ENCODE measurements around the gene CXCR2.
"Not testable (repeated sequence)": the region's sequence is repeated elsewhere in the genome, so short reads cannot be mapped to it uniquely, and the experiment has no call there.

CXCR2 gene

DNA sequence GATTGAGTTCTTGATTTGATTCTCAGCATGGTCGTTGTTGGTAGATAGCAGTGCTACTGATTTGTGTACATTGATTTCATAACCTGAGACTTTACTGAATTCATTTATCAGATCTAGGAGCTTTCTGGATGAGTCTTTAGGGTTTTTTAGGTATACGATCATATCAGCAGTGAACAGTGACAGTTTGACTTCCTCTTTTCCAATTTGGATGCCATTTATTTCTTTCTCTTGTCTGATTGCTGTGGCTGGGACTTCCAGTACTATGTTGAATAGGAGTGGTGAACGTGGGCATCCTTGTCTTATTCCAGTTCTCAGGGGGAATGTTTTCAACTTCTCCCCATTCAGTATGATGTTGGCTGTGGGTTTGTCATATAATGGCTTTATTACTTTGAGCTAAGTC is 27.9 kb upstream of the CXCR2 start:
- H3K4me3 ChIP-seq (ENCODE audit: low read length) = no peak overlapping the region
- no peaks in the 10 kb centered on the region for H3K27me3 ChIP-seq (ENCODE audit: control insufficient read depth, insufficient read depth, low read length)
- no peak overlapping the region for H3K27ac ChIP-seq (ENCODE audit: low read depth, low read length)
- no peaks in the 10 kb centered on the region for H3K4me1 ChIP-seq (ENCODE audit: control insufficient read depth, insufficient read depth, low read length)
- H3K36me3 ChIP-seq (ENCODE audit: control insufficient read depth, insufficient read depth, low read length) = no peaks in the 10 kb centered on the region
- no peak overlapping the region for H3K9ac ChIP-seq (ENCODE audit: low read length)

DNA sequence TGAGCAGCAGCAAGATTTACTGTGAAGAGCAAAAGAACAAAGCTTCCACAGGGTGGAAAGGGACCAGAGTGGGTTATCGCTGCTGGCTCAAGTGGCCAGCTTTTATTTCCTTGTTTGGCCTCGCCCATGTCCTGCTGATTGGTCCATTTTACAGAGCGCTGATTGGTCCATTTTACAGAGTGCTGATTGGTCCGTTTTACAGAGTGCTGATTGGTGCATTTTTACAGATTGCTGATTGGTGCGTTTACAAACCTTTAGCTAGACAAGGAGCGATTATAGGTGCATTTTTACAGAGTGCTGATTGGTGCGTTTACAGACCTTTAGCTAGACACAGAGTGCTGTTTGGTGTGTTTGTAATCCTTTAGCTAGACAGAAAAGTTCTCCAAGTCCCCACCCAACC is 17.0 kb upstream of the CXCR2 start:
- not testable (repeated sequence) for H3K4me1 ChIP-seq (ENCODE audit: control insufficient read depth, insufficient read depth, low read length); H3K4me3 ChIP-seq (ENCODE audit: low read length); H3K27ac ChIP-seq (ENCODE audit: low read depth, low read length); H3K36me3 ChIP-seq (ENCODE audit: control insufficient read depth, insufficient read depth, low read length); H3K27me3 ChIP-seq (ENCODE audit: control insufficient read depth, insufficient read depth, low read length); H3K9ac ChIP-seq (ENCODE audit: low read length)

DNA sequence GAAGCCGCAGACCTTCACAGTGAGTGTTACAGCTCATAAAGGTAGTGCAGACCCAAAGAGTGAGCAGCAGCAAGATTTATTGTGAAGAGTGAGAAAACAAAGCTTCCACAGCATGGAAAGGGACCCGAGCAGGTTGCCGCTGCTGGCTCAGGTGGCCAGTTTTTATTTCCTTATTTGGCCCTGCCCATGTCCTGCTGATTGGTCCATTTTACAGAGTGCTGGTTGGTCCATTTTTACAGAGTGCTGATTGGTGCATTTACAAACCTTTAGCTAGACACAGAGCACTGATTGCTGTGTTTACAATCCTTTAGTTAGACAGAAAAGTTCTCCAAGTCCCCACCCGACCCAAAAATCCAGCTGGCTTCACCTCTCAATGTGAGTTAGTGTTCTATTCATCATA is 4.0 kb upstream of the CXCR2 start:
- H3K4me1 ChIP-seq (ENCODE audit: control insufficient read depth, insufficient read depth, low read length); H3K27ac ChIP-seq (ENCODE audit: low read depth, low read length); H3K36me3 ChIP-seq (ENCODE audit: control insufficient read depth, insufficient read depth, low read length); H3K9ac ChIP-seq (ENCODE audit: low read length); H3K27me3 ChIP-seq (ENCODE audit: control insufficient read depth, insufficient read depth, low read length); H3K4me3 ChIP-seq (ENCODE audit: low read length): not testable (repeated sequence)

DNA sequence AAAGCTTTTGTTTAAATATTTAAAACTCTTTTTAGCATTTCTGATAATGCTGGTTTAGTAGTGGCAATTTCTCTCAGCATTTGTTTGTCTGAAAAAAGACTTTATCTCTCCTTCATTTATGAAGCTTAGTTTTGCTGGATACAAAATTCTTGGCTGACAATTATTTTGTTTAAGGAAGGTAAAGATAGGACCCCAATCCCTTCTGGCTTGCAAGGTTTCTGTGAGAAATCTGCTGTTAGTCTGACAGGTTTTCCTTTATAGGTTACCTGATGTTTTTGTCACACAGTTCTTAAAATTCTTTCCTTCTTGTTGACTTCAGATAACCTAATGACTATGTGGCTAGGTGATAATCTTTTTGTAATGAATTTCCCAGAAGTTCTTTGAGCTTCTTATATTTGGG is 3.5 kb upstream of the CXCR2 start:
- H3K4me1 ChIP-seq (ENCODE audit: control insufficient read depth, insufficient read depth, low read length); H3K36me3 ChIP-seq (ENCODE audit: control insufficient read depth, insufficient read depth, low read length); H3K27me3 ChIP-seq (ENCODE audit: control insufficient read depth, insufficient read depth, low read length); H3K27ac ChIP-seq (ENCODE audit: low read depth, low read length); H3K4me3 ChIP-seq (ENCODE audit: low read length); H3K9ac ChIP-seq (ENCODE audit: low read length): not testable (repeated sequence)

DNA sequence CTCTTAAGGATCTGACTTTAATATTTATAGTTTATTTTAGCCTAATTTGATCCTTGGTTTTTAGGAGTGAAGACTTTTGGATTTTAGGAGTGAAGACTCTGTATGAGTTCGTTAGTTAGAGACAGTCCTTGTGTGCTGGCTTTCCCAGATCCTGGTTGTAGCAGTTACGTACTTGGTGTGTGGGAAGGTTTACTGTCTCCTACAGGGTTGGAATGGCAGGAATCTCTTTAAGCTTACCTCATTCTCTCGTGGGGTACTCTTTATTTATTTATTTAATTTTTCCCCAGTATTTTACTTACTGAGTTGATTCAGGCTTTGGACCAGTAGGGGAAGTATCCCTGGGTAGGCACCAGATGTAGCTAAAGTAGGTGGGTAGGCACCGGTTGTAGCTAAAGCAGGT is 1.8 kb upstream of the CXCR2 start:
- Histone ChIP-seq H3K36me3 (ENCODE audit: control insufficient read depth, insufficient read depth, low read length) (no peaks in the 10 kb centered on the region), H3K27ac (ENCODE audit: low read depth, low read length) (no peak overlapping the region), H3K4me3 (ENCODE audit: low read length) (no peak overlapping the region), H3K9ac (ENCODE audit: low read length) (no peak overlapping the region), H3K27me3 (ENCODE audit: control insufficient read depth, insufficient read depth, low read length) (no peaks in the 10 kb centered on the region), H3K4me1 (ENCODE audit: control insufficient read depth, insufficient read depth, low read length) (no peaks in the 10 kb centered on the region)

DNA sequence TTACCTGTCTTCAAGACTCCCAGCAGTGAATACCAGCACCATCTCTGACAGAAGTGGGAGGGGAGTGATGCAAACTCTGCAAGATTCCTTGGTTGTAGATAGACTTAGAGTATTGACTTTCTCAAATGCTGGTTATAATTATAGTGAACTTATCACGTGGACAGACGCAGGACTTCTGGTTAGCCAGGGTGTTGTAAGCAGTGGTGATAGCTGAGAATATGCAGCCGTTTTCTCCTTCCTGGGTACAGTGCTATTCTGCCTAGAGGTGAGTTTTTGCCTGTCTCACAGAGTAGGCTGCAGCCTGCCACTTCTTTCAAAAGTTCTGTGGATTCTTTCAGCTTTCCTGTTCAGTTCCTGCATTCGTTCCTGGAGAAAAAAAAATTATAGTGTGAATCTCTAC is 733 bp upstream of the CXCR2 start:
- Histone ChIP-seq H3K36me3 (ENCODE audit: control insufficient read depth, insufficient read depth, low read length) (no peaks in the 10 kb centered on the region), H3K27me3 (ENCODE audit: control insufficient read depth, insufficient read depth, low read length) (no peaks in the 10 kb centered on the region), H3K4me3 (ENCODE audit: low read length) (no peak overlapping the region), H3K27ac (ENCODE audit: low read depth, low read length) (no peak overlapping the region), H3K9ac (ENCODE audit: low read length) (no peak overlapping the region), H3K4me1 (ENCODE audit: control insufficient read depth, insufficient read depth, low read length) (no peaks in the 10 kb centered on the region)

DNA sequence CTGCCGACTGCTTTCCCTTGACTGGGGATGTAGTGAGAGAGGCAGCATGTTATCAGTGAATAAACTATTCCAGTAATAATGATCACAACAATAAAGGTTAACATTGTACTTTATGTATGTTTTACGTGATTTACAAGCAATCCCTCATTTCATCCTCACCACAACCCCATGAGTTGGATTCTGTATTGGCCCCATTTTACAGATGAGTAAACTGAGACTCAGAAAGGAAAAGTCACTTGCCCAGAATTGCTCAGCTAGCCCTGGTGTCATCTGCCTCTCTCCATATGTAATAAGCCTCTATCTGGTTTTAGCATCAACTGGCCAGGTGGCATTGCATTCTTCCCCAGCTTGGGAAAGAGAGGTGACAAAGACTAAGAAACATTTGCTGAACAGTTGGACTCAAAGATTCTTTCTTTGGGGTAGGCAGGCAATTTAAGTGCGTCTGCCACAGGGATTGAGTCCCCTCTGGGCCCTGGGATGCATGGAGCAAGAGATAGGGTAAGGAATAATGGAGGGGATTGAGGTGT is 2.2 kb downstream of the CXCR2 start:
- H3K27ac ChIP-seq (ENCODE audit: low read depth, low read length) = no peak overlapping the region
- H3K4me3 ChIP-seq (ENCODE audit: low read length) = no peak overlapping the region

DNA sequence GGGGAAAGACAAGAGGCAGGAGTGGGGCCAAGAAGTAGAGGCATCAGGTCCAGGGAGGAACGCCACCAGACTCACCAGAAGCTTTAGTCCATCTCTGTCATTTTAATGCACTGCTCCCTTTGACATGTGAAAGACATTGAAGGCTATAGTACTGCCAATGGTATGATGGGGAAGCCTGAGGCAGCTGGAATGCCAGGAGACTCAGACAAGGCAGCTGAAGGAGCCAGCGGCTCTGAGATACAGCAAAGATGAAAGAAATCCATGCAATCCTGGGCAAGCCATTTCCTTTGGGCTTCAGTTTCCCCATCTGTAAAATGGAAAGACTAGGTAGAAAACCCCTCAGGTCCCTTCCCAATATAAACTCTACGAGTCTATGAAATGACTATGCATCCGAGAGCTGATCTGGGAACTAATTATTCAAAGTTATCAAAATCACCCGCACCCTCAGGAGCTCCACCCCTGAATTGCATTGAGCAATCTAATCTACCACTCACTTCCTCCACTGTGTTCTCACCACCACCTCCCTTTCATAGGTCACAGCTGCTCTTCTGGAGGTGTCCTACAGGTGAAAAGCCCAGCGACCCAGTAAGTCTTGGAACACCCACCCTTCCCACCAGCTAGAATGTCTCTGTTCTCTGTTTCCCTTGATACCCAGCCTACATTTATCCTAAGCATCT is 3.1 kb downstream of the CXCR2 start:
- no peak overlapping the region for H3K4me3 ChIP-seq (ENCODE audit: low read length)
- H3K27ac ChIP-seq (ENCODE audit: low read depth, low read length) = no peak overlapping the region
- no peaks in the 10 kb centered on the region for H3K36me3 ChIP-seq (ENCODE audit: control insufficient read depth, insufficient read depth, low read length)
- no peak overlapping the region for H3K9ac ChIP-seq (ENCODE audit: low read length)
- H3K4me1 ChIP-seq (ENCODE audit: control insufficient read depth, insufficient read depth, low read length) = no peaks in the 10 kb centered on the region
- no peaks in the 10 kb centered on the region for H3K27me3 ChIP-seq (ENCODE audit: control insufficient read depth, insufficient read depth, low read length)

More for the DNA sequence above, 2.2 kb downstream of the CXCR2 start:
- H3K4me1 ChIP-seq (ENCODE audit: control insufficient read depth, insufficient read depth, low read length) = no peaks in the 10 kb centered on the region
- H3K27me3 ChIP-seq (ENCODE audit: control insufficient read depth, insufficient read depth, low read length) = no peaks in the 10 kb centered on the region
- no peak overlapping the region for H3K9ac ChIP-seq (ENCODE audit: low read length)
- H3K36me3 ChIP-seq (ENCODE audit: control insufficient read depth, insufficient read depth, low read length) = no peaks in the 10 kb centered on the region

DNA sequence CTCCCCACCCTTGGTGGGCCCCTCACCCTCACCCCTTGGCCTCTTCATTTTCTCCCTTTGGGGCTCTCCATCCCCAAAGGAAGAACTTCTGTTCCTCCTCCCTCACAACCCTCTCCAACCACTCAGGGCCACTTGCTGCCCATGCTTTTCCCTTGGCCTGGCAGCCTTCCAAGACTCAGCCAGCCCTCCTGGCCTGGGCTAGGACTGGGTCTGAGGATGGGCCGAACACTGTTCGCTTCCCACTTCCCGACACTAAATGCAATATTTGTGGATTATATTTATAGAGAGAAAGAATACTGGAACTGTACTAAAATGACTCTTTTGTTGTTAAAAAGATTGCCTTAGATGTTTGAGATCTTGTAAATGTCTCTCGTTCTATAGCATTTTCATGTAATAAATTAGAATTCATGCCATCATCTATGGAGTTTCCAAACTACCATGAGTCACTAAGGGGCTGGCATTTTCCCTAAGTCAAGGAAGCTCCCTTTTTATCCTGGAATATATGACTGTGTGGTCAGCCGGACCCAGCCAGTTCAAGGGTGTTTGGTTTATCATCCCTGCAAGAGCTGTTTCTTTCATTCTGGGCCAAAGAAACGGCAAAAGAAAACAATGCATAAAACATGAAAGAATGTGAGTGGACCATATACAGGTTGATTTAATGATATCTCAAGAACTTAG is 3.8 kb downstream of the CXCR2 start:
- Histone ChIP-seq H3K36me3 (ENCODE audit: control insufficient read depth, insufficient read depth, low read length) (no peaks in the 10 kb centered on the region), H3K9ac (ENCODE audit: low read length) (no peak overlapping the region), H3K27ac (ENCODE audit: low read depth, low read length) (no peak overlapping the region), H3K27me3 (ENCODE audit: control insufficient read depth, insufficient read depth, low read length) (no peaks in the 10 kb centered on the region), H3K4me3 (ENCODE audit: low read length) (no peak overlapping the region), H3K4me1 (ENCODE audit: control insufficient read depth, insufficient read depth, low read length) (no peaks in the 10 kb centered on the region)

DNA sequence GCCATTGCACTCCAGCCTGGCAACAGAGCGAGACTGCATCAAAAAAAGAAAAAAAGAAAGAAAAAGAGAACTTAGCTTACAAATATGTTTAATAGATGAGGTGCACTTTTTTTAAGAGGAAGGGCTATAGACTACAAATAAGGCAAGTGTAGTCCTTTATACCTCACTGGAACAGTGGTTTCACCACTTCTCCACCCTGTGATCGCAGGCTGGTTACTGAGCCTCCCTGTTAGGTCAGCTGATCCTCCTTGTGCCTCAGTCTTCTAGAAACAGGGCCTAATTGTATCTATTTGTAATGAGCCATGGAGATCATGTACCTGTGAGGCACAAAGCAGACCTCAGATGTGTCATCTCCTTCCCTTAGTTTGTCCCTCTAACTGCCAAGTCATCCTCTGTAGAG is 4.5 kb downstream of the CXCR2 start:
- no peak overlapping the region for H3K9ac ChIP-seq (ENCODE audit: low read length)
- no peaks in the 10 kb centered on the region for H3K36me3 ChIP-seq (ENCODE audit: control insufficient read depth, insufficient read depth, low read length)
- no peak overlapping the region for H3K27ac ChIP-seq (ENCODE audit: low read depth, low read length)
- no peaks in the 10 kb centered on the region for H3K27me3 ChIP-seq (ENCODE audit: control insufficient read depth, insufficient read depth, low read length)
- no peaks in the 10 kb centered on the region for H3K4me1 ChIP-seq (ENCODE audit: control insufficient read depth, insufficient read depth, low read length)
- H3K4me3 ChIP-seq (ENCODE audit: low read length) = no peak overlapping the region

DNA sequence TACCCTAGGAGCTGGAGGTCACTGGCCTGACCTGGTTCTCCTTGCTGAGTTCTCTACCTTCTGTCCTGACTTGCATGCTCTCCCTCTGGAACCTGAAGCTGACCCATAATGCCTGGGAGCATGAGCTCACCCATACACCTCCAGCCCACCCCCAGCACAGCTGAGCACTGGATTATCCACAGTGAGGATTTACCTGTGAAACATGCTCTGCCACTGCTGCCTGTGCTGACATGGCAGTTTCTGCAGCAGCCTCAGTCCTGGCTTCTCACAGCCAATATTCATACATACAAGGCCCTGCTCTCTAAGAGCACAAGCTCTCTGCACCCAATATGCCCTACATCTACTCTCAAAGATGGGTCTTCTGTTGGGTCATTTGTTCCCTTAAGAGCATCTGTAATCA is 5.0 kb downstream of the CXCR2 start:
- no peaks in the 10 kb centered on the region for H3K27me3 ChIP-seq (ENCODE audit: control insufficient read depth, insufficient read depth, low read length)
- H3K9ac ChIP-seq (ENCODE audit: low read length) = no peak overlapping the region
- no peak overlapping the region for H3K4me3 ChIP-seq (ENCODE audit: low read length)
- no peaks in the 10 kb centered on the region for H3K36me3 ChIP-seq (ENCODE audit: control insufficient read depth, insufficient read depth, low read length)
- no peaks in the 10 kb centered on the region for H3K4me1 ChIP-seq (ENCODE audit: control insufficient read depth, insufficient read depth, low read length)
- H3K27ac ChIP-seq (ENCODE audit: low read depth, low read length) = no peak overlapping the region

DNA sequence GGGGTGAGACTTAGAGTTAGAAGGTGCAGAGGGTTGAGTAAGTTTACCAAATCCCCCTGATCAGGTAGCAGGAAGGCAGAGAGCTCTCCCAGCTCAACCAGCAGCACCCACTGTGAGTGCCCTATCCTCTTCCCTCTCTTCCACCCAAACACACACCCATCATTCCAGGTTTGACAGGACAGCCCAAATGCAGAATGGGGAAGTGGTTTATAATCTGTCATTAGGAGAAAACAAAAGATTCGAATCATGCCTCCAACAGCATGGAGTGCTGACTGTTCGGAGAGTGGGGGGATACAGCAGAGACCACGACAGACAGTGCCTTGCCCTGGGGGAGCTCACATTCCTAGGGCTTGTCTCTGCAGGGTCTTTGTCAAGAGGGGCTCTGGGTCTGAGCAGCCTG is 11.7 kb downstream of the CXCR2 start:
- Histone ChIP-seq H3K36me3 (ENCODE audit: control insufficient read depth, insufficient read depth, low read length) (no peaks in the 10 kb centered on the region), H3K4me1 (ENCODE audit: control insufficient read depth, insufficient read depth, low read length) (no peaks in the 10 kb centered on the region), H3K27me3 (ENCODE audit: control insufficient read depth, insufficient read depth, low read length) (no peaks in the 10 kb centered on the region), H3K27ac (ENCODE audit: low read depth, low read length) (no peak overlapping the region), H3K4me3 (ENCODE audit: low read length) (no peak overlapping the region), H3K9ac (ENCODE audit: low read length) (no peak overlapping the region)

DNA sequence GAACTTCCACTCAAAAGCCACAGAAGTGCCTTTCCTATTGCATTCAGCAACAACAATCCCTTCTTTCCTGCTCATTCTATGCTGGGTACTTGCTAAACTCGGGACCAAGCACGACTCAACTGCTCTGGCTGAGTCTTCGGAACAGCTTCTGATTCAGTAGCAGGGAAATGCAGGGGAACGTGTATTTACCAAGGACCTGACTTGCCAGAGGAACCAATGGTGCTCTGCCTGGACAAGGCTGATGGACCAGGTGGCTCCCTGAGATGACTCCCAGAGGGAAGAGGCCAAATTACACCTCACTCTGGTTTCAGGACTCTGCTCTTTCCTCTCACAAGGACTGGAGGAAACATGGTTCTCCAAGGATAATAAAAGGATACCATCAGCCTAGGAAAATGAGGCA is 12.2 kb downstream of the CXCR2 start:
- Histone ChIP-seq H3K4me3 (ENCODE audit: low read length) (no peak overlapping the region), H3K27ac (ENCODE audit: low read depth, low read length) (no peak overlapping the region), H3K4me1 (ENCODE audit: control insufficient read depth, insufficient read depth, low read length) (no peaks in the 10 kb centered on the region), H3K9ac (ENCODE audit: low read length) (no peak overlapping the region), H3K36me3 (ENCODE audit: control insufficient read depth, insufficient read depth, low read length) (no peaks in the 10 kb centered on the region), H3K27me3 (ENCODE audit: control insufficient read depth, insufficient read depth, low read length) (no peaks in the 10 kb centered on the region)

Data from rectal smooth muscle tissue (tissue), 1 donor.